G401.6 (cell line): ENCODE measurements around the gene SPAG17.

Source experiments
- FAIRE-seq: peaks from 2 replicates; lab custom pipeline; 2012; peaks lifted over from hg19 to GRCh38; lab: Jason Lieb, UNC

The SPAG17 gene

GRCh38 chr1:118073648-118074435 lies 111.2 kb downstream of the SPAG17 start:
- FAIRE-seq, result peak; percentile 8

GRCh38 chr1:118049981-118050380 lies 135.0 kb downstream of the SPAG17 start:
- no peak for FAIRE-seq

GRCh38 chr1:118047650-118048224 lies 137.3 kb downstream of the SPAG17 start:
- FAIRE-seq, result no peak

- no peak for FAIRE-seq
Observed at GRCh38 chr1:118047006-118047649, 137.9 kb downstream of the SPAG17 start.

GRCh38 chr1:118043624-118044023 lies 141.4 kb downstream of the SPAG17 start:
- peak; percentile 25 for FAIRE-seq

GRCh38 chr1:118042501-118042900 lies 142.5 kb downstream of the SPAG17 start:
- FAIRE-seq, result no peak

- no peak for FAIRE-seq
Observed at GRCh38 chr1:118039170-118039569, 145.9 kb downstream of the SPAG17 start.

- FAIRE-seq, result no peak
Observed at GRCh38 chr1:118032883-118033282, 152.1 kb downstream of the SPAG17 start.

GRCh38 chr1:118028267-118028666 lies 156.8 kb downstream of the SPAG17 start:
- no peak for FAIRE-seq

- peak; percentile 68 for FAIRE-seq
Observed at GRCh38 chr1:118023199-118023598, 161.8 kb downstream of the SPAG17 start.

- peak; percentile 44 for FAIRE-seq
Observed at GRCh38 chr1:118021668-118022067, 163.4 kb downstream of the SPAG17 start.

GRCh38 chr1:118018060-118018459 lies 167.0 kb downstream of the SPAG17 start:
- no peak for FAIRE-seq

- FAIRE-seq, result no peak
Observed at GRCh38 chr1:118013938-118014337, 171.1 kb downstream of the SPAG17 start.

GRCh38 chr1:118013336-118013735 lies 171.7 kb downstream of the SPAG17 start:
- no peak for FAIRE-seq

- no peak for FAIRE-seq
Observed at GRCh38 chr1:118012515-118013124, 172.4 kb downstream of the SPAG17 start.

GRCh38 chr1:118008011-118008410 lies 177.0 kb downstream of the SPAG17 start:
- FAIRE-seq, result no peak

- no peak for FAIRE-seq
Observed at GRCh38 chr1:118007391-118007790, 177.6 kb downstream of the SPAG17 start.

- FAIRE-seq, result no peak
Observed at GRCh38 chr1:118004312-118004711, 180.7 kb downstream of the SPAG17 start.

GRCh38 chr1:117985973-117986372 lies 199.1 kb downstream of the SPAG17 start:
- no peak for FAIRE-seq

GRCh38 chr1:117985239-117985638 lies 199.8 kb downstream of the SPAG17 start:
- FAIRE-seq, result no peak

GRCh38 chr1:117981455-117982192 lies 203.4 kb downstream of the SPAG17 start:
- no peak for FAIRE-seq

- no peak for FAIRE-seq
Observed at GRCh38 chr1:117976381-117976780, 208.6 kb downstream of the SPAG17 start.
